ENCODE measurements around the gene TIMM23. TPM values are rescaled to one million over a fixed set of nuclear protein-coding genes. Genes with fewer than 3 reads are reported as not detected.
"Not testable (repeated sequence)": the region's sequence is repeated elsewhere in the genome, so short reads cannot be mapped to it uniquely, and the experiment has no call there.

Gene TIMM23
- polyA plus RNA-seq, 3 donors = 62.4 to 67.3 (median 65.6) TPM

- DNase-seq = not testable (repeated sequence)
Observed at GRCh38 chr10:45981367-45981766, 9.1 kb downstream of the TIMM23 start.

- DNase-seq = not testable (repeated sequence)
Observed at GRCh38 chr10:45983538-45984186, 11.4 kb downstream of the TIMM23 start.

DNA sequence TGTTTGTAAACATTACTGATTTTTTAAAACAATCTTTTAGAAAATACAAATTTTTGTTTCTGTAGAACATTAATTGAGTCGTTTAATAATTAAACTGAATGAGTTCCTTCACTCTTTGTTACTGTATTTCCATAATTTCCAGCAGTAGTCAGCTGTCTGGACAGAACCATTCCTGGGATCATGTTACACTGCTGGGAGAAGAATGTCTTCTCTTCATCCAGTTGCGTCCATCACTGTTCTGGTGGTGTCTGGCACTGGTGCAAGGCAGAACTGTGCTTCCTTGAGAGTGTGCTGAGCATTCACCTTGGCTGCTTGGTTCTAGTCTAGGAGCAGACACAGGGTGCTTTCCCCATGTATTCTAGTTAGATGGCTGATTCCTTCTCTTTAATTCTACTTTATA, 12.2 kb downstream of the TIMM23 start:
- not testable (repeated sequence) for DNase-seq

- DNase-seq = not testable (repeated sequence)
Observed at GRCh38 chr10:45985590-45985989, 13.3 kb downstream of the TIMM23 start.

- DNase-seq = no peak
Observed at GRCh38 chr10:45997557-45997956, 25.3 kb downstream of the TIMM23 start.

DNA sequence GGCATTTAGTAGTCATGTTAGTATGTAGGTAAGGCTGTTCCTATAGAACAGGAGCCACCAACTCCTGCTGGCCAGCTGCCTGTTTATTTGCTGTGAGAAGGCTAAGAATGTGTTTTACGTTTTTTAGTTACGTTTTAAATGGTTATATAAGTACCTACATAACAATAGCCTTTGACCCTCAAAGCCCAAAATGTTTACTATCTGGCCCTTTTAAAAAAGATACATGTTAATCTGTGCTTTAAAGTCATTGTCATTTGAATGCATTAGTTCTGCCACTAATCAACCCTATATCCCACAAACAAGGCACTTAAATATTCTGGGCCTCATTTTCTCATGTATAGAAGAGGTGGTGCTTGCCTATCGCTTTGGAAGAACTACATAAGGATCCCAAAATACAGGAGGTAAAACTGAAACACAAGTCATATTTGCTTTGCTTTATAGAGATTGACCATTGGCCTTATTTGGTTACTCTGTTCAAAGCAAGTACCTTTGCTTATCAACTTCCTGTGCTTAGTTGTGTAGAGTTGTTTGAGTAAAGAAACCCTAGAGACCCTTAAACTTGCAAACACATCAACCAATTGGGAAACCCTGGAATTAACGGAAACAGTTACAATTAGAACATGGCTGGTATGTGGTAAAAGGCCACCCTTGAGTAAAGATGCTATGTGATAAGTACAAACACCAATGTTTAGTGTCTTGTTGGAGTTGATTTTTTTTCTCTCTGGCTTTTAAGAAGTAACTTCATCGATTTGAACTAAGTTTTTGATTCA, 25.9 kb downstream of the TIMM23 start:
- no peak for DNase-seq

DNA sequence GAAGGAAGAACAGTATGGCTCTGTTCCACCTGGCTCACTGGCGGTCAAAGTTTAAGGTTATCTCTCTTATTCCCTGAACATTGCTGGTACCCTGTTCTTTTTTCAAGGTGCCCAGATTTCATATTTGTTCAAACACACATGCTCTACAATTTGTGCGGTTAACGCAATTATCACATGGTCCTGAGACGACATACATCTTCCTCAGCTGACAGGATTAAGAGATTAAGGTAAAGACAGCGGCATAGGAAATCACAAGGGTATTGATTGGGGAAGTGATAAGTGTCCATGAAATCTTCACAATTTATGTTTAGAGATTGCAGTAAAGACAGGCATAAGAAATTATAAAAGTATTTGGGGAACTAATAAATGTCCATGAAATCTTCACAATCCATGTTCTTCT, 27.7 kb downstream of the TIMM23 start:
- not testable (repeated sequence) for DNase-seq

DNA sequence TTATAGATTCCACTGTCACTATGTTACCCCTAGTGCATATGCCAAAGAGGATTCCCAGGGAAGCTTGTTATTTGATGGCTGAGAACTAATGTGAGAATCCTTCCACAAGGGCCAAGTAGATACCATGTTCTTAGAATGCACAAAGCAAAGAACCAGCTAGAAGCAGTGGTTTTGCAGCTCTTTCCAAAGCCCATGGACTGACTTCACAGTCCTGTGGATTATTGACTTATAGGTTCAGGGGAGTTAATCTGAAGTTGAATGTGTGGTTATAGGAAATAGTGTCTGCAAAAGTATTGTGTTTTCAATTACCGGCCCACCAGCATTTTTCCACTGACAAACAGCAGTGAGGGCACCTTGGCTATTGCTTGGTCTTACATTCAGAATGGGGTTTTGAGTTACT, 28.2 kb downstream of the TIMM23 start:
- DNase-seq = no peak

DNA sequence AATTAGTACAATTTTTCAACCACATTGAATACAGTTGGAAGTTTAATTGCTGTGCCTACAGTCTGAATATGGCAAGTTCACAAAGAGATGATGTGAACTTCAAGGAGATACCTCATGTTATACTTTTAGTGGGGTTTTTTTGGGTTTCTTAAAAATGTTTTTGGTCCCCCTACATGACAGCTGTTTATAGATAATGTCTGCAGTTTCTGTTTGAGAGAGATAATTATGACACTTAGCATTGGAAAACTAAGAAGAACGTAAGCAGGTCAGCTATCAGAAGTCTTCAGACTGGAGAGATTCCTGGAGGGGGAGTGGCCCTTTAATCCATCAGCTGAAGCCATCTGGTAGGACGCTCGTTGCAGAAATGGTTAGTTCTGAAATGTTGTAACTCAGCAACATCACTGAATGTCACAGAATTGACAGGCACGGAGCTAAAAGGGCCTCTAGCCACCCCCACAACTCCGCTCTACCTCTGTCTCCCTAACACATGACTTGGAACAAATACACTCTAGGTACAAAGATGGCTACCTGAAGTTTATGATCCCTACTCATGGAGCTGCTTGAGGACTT, 29.0 kb downstream of the TIMM23 start:
- no peak for DNase-seq

DNA sequence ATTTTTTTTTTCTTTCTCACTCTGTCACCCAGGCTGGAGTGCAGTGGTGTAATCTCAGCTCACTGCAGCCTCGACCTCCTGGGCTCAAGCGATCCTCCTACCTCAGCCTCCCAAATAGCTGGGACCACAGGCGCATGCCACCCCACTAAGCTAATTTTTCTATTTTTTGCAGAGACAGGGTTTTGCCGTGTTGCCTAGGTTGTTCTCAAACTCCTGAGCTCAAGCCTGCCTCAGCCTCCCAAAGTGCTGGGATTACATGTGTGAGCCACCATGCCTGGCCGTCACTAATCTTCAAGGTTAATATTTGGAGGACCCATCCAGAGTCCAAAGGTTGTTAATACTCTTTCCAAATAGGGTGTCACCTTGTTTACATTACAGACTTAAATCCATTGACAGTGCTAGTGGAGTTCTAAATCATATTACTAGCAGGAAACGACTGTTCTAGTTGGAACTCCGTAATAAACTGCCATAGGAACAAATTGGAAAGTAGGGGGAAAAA, 29.9 kb downstream of the TIMM23 start:
- not testable (repeated sequence) for DNase-seq

GRCh38 chr10:46002916-46003693, 30.8 kb downstream of the TIMM23 start:
- DNase-seq = no peak

GRCh38 chr10:46004963-46005362, 32.7 kb downstream of the TIMM23 start:
- DNase-seq = no peak

- no peak for DNase-seq
Observed at GRCh38 chr10:46005383-46005782, 33.1 kb downstream of the TIMM23 start.

DNA sequence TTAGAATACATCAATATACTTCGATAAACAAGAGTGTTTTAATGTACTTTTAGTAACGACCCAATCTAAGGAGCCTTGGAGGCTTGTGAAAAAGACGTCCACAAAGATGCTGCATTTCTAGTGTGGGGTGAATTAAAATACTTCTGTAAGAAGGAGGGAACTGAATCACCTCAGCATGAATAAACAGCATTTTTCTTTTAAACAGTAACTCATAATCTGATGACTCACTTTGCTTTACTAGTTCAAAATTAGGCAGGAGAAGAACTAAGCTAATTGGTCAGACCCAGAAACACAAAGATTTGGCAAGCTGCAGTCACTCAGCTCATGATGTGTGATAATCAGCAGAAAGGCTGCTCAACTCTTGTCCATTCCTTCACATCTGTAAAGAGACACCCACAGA, 33.9 kb downstream of the TIMM23 start:
- DNase-seq = no peak

DNA sequence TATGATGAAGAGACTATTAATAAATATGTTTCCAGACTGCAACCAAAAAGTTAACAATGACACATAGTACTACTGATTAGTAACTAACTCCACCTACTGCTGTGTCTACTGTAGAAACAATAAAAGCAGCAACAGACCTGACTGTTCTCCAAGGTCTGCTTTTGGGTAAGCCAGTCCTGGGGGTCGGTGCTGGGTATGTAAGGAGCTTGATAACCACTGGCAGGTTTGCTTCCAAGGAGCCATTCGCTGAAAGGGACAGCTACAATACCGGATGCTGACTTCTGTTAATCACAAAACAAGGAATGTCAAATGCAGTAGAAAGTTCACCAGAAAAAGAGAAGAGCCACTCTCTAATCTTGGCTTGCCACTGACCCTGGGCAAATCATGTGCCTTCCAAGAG, 40.5 kb downstream of the TIMM23 start:
- DNase-seq = no peak

DNA sequence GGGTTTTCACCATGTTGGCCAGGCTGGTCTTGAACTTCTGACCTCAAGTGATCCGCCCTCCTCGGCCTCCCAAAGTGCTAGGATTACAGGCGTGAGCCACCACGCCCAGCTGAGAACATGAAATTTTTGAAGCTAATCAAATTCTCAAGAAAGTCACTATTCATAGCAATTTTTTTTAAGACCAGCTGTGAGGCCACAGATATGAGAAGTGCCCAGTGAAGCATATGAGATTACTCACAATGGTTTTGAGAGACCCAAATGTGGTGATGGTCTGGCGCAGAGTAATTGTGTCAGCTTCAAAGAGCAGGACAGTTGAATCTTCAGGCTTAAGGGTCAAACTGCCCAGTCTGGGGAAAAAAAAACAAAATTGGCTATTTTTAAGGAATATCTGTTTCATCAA, 41.9 kb downstream of the TIMM23 start:
- no peak for DNase-seq

GRCh38 chr10:46014683-46015405, 42.6 kb downstream of the TIMM23 start:
- no peak for DNase-seq

GRCh38 chr10:46016190-46016589, 43.9 kb downstream of the TIMM23 start:
- no peak for DNase-seq

DNA sequence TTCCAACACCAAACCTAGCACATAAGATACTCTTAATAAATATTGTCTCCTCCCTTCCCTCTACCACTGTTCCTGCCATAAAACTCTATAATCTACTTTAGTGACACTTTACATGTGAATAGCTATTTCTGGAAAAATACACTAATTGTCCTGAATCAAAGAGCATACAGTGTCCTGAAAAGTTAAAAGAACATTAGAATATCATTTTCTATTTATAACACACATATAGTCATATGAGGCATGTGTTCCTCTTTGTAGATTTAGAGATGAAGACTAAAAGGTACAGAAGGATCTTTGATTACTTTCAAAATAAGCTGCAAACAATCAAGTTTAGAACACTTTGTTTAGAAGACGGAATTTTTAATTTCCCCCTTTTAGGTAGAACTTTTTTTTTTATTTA, 44.5 kb downstream of the TIMM23 start:
- DNase-seq = no peak

GRCh38 chr10:46017733-46018132, 45.4 kb downstream of the TIMM23 start:
- no peak for DNase-seq

- no peak for DNase-seq
Observed at GRCh38 chr10:46018453-46019176, 46.3 kb downstream of the TIMM23 start.

Measured in renal pelvis (tissue), 4 donors.